Ascending aorta (tissue), 2 donors: ENCODE data around the gene RAB4B. TPM values are rescaled to one million over a fixed set of nuclear protein-coding genes. Genes with fewer than 3 reads are reported as not detected.

ENCODE experiments used
- DNase-seq, 2 donors: peaks; one replicate each; pipeline ENCODE4 v3.0.0-alpha.2; 2019; ENCODE audit warnings: low spot score in 2 of 2
- H3K27ac ChIP-seq, 2 donors: fragments of 200-600 bp; sonication (generic); one replicate each; pipeline ENCODE4 v1.5.1; 2016 to 2017; ENCODE audit warnings: mild to moderate bottlenecking in 1 of 2
- H3K27me3 ChIP-seq: fragments of 200-600 bp; sonication (generic); one replicate; pipeline ENCODE4 v1.5.1; 2017
- H3K36me3 ChIP-seq, 2 donors: fragments of 200-600 bp; sonication (generic); one replicate each; pipeline ENCODE4 v1.5.1; 2016
- H3K4me1 ChIP-seq, 2 donors: fragments of 200-600 bp; sonication (generic); one replicate each; pipeline ENCODE4 v1.5.1; 2016 to 2017; ENCODE audit warnings: mild to moderate bottlenecking in 1 of 2
- H3K4me3 ChIP-seq, 2 donors: fragments of 200-600 bp; sonication (generic); one replicate each; pipeline ENCODE4 v1.5.1; 2016 to 2017; ENCODE audit warnings: mild to moderate bottlenecking in 1 of 2
- H3K9me3 ChIP-seq, 2 donors: fragments of 200-600 bp; sonication (generic); one replicate each; pipeline ENCODE4 v1.5.1; 2016
- intact Hi-C: fragments of 100-400 bp; cut with DNase I; formaldehyde crosslinking; loops from one replicate; pipeline ENCODE4 v1.15.1; 2023
- total RNA-seq: library from RNA; depleted of rRNA; stranded (reverse); fragments of >200 nt; gene quantifications from one replicate; pipeline ENCODE4 v1.1.0, GENCODE V29; 2016
- TF ChIP-seq, protein P1 (sequence below), 3 experiments: fragments of 200-600 bp in 2 of 3; fragments of 450-650 bp in 1 of 3; sonication (generic) in 2 of 3; IDR thresholded peaks; one replicate each; pipeline ENCODE4 v1.5.1; 2016 to 2019; ENCODE audit warnings: antibody characterized with exemption in 3 of 3, mild to moderate bottlenecking in 1 of 3, moderate library complexity in 1 of 3

Gene RAB4B
- total RNA-seq, 1 donor from 2014 or later, result 56.8 TPM

DNA sequence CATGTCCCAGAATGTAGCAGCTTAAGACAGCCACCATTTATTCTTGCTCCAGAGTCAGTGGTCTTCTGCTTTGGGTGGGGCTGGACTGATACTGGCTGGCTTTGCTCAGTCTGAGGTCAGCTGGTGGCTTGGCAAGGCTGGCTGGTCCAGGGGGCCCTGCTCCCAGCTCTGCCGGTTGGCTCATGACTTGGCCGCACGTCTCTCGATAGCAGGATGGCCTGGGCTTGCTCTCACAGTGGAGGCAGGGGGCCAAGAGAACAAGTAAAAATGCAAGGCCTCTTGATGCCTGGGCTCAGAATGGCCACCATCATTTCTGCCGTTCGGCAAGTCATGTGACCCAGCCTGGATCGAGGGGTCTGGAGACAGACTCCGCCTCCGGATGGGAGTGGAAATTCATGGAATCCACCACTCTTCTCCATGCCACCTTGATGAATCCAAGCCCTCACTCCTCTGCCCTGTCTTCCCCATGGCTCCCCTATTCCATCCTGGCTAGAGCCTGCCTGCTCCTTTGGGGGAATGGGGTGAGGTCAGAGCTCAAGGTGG is 40.9 kb upstream of the RAB4B start:
- TF ChIP-seq, protein P1, sequence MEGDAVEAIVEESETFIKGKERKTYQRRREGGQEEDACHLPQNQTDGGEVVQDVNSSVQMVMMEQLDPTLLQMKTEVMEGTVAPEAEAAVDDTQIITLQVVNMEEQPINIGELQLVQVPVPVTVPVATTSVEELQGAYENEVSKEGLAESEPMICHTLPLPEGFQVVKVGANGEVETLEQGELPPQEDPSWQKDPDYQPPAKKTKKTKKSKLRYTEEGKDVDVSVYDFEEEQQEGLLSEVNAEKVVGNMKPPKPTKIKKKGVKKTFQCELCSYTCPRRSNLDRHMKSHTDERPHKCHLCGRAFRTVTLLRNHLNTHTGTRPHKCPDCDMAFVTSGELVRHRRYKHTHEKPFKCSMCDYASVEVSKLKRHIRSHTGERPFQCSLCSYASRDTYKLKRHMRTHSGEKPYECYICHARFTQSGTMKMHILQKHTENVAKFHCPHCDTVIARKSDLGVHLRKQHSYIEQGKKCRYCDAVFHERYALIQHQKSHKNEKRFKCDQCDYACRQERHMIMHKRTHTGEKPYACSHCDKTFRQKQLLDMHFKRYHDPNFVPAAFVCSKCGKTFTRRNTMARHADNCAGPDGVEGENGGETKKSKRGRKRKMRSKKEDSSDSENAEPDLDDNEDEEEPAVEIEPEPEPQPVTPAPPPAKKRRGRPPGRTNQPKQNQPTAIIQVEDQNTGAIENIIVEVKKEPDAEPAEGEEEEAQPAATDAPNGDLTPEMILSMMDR (IDR thresholded peaks at IDR 0.05), result no peak
- intact Hi-C loops, result no loop called here
- DNase-seq, result no peak
- H3K4me3 ChIP-seq, result no peak overlapping the region
- peaks cover 75 to 77% of the 10 kb centered on the region in 2 donors for H3K36me3 ChIP-seq
- H3K27me3 ChIP-seq, result no peaks in the 10 kb centered on the region
- peaks cover 6 to 11% of the 10 kb centered on the region in 2 donors for H3K4me1 ChIP-seq
- no peak overlapping the region for H3K27ac ChIP-seq
- H3K9me3 ChIP-seq, result no peaks in the 10 kb centered on the region

DNA sequence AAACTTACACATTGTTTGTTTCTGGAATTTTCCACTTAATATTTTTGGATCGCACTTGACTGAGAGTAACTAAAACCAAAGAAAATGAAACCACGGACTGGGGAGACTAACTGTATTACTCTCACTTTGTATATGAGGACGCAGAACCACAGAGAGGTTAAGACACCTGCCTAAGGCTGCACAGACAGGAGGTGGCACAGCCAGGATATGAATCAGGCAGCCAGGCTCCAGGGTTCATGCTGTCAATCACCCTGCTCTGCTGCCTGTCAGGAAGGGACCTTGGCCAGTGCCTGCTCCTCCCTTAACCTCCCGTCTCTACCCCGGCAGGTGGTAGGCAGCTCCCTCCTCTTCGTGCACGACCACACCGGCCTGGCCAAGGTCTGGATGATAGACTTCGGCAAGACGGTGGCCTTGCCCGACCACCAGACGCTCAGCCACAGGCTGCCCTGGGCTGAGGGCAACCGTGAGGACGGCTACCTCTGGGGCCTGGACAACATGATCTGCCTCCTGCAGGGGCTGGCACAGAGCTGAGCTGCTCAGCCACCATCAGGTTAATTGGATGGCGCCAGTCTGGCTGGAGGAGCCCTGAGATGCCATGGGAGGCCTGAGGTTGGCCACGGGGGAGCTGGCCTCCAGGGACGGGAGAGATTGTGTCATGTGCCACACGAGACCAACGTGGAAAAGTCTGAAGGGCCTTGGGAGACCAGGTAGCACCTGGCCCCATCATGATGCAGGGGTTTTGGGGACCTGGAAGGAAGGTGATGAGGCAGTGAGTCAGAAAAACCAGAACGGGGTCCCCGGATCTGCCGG is 38.8 kb upstream of the RAB4B start:
- peak overlapping the region; percentile 66 to 75 for H3K27ac ChIP-seq
- no peak for DNase-seq
- no peaks in the 10 kb centered on the region for H3K27me3 ChIP-seq
- H3K36me3 ChIP-seq, result peaks cover 57% of the 10 kb centered on the region in 2 donors
- intact Hi-C loops, result no loop called here
- no peak overlapping the region for H3K4me3 ChIP-seq
- H3K4me1 ChIP-seq, result peaks cover 6 to 11% of the 10 kb centered on the region in 2 donors
- no peaks in the 10 kb centered on the region for H3K9me3 ChIP-seq
- TF ChIP-seq, protein P1 (IDR thresholded peaks at IDR 0.05), result no peak

DNA sequence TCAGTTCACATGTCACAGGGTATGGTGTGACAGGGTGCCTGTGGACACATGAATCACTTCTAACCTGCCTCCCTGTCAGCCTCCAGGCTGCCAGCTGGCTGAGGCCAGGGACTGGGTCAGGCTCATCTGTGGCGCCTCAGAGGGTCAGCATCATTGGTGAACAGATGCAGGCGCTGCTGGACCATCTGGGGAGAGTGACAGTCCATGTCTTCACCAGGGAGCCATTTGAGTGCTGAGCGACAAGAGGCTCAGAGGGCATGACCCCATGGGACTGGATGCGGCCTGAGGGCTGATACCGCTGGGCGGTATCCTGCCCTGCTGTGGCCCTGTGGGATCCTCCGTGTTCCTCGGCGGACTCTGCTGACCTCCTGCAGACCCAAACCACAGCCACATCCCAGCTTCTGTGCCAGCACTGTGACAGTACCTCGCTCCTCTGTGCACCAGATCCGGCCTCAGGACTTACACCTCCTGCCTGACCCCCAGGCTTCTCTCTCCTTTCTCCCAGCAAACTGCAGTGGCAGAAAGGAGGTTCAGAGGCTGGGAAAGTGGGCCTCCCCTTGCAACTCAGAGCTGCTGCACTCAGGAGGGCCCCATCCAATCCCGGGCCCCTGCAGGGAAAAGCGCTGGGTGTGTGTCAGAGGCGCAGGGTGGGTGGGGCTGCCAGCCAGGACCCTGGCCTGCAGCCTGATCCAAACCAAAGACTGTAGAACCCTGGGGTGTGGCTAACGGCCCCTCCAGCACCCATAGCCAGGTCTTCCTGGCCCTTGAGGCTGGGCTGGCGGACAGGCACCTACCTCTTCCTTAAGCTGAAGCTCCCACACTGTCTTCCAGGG is 38.0 kb upstream of the RAB4B start:
- H3K9me3 ChIP-seq, result no peaks in the 10 kb centered on the region
- H3K27ac ChIP-seq, result peak overlapping the region; percentile 66 to 75
- peaks cover 48 to 51% of the 10 kb centered on the region in 2 donors for H3K36me3 ChIP-seq
- TF ChIP-seq, protein P1 (IDR thresholded peaks at IDR 0.05), result no peak
- no peaks in the 10 kb centered on the region for H3K27me3 ChIP-seq
- intact Hi-C loops, result no loop called here
- DNase-seq, result no peak
- H3K4me3 ChIP-seq, result peak overlapping the region in 1 of 2 donors; percentile 8
- H3K4me1 ChIP-seq, result peaks cover 6 to 11% of the 10 kb centered on the region in 2 donors

DNA sequence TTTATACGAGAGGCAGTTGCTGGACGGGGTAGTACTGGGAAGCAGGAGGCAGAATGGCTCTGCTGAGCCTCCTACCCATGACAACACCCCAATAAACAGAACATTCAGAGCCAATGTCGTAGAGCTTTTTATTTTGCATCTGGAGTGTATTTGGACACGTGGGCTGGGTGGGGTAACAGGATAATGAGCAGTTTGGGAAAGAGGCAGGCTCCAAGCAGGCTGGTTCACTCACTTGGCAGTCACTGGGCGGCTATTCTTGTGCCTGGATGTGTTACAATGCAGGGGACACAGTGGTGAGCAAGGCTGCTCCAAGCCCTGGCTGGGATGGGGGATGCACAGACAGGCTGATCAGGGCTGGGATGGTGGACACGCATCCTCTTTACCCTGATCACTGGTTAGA is 37.3 kb upstream of the RAB4B start:
- intact Hi-C loops, result no loop called here
- peak in 1 of 2 donors; percentile 84 for DNase-seq
- peaks cover 6 to 11% of the 10 kb centered on the region in 2 donors for H3K4me1 ChIP-seq
- no peaks in the 10 kb centered on the region for H3K9me3 ChIP-seq
- no peaks in the 10 kb centered on the region for H3K27me3 ChIP-seq
- peak overlapping the region in 1 of 2 donors; percentile 8 for H3K4me3 ChIP-seq
- TF ChIP-seq, protein P1 (IDR thresholded peaks at IDR 0.05), result no peak
- peak overlapping the region; percentile 66 to 75 for H3K27ac ChIP-seq
- peaks cover 42 to 44% of the 10 kb centered on the region in 2 donors for H3K36me3 ChIP-seq

DNA sequence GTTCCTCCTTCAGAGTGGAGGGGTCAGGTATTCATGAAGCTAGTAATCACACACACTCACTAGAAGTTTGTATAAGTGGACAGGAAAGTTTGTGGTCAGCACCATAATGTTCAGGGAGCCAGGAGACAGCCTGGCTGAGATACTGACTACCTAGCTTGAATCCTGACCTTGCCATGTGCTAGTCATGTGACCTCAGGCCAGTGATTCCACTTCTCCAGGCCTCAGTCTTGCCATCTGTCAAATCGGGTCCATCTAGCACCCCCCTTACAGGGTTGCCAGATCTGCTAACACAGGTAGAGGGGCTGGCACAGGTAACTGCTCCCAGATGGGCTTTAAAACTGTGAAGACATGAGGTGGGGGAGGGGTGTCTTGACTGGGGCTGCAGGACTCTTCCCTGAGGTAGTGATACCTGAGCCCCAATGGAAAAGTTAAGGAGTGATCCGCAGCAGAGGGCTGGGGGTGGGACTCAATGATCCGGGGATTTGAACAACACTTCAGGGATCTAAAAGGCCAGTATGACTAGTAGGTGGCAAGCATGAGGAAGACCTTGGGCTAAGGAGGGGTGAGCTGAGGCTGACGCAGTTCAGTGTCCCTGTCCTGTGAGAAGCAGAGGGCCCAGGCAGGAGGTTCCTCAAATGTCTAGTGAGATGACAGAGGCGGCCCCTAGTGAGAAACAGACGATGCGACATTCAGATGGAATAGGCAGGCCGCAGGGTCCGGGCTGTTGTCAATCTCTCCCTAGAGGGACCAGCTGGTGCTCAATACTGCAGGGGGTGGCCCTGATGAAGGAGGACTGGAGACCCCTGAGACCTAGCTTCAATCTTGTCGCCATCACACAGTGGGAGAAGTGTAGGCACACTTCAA is 36.3 kb upstream of the RAB4B start:
- TF ChIP-seq, protein P1 (IDR thresholded peaks at IDR 0.05), result no peak
- Histone ChIP-seq H3K4me3 (no peak overlapping the region), H3K36me3 (peaks cover 32 to 34% of the 10 kb centered on the region in 2 donors), H3K27ac (peak overlapping the region; percentile 66 to 75), H3K27me3 (no peaks in the 10 kb centered on the region), H3K4me1 (peaks cover 6 to 11% of the 10 kb centered on the region in 2 donors), H3K9me3 (no peaks in the 10 kb centered on the region)
- DNase-seq, result no peak
- intact Hi-C loops, result no loop called here
